ENCODE measurements around the gene CRISPLD2.
A peak's percentile ranks its signal among the peaks of the same experiment; 100 is the strongest.

Gene CRISPLD2

DNA sequence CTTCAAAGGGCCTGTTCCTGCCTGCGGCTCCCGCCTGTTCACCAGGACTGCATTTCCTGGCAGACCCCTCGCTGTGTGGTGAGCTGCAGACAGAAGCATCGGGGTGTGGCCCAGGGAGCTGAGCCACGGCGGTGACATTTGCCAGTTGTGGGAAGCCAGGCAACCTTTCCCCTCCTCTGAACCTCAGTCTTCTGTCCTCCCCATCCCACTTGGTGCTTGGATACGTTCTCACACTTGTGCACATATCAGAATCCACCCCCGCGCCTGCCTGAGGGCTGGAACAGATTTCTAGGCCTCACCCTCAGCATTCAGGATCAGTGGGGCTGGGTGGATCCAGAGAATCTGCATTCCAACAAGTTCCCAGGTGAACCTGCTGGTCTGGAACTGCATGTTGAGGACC lies 63.5 kb downstream of the CRISPLD2 start:
- DNase-seq (ENCODE audit: low read depth, low spot score): no peak

- DNase-seq (ENCODE audit: low read depth, low spot score): no peak
Measured at GRCh38 chr16:84884246-84884595, 64.4 kb downstream of the CRISPLD2 start.

DNA sequence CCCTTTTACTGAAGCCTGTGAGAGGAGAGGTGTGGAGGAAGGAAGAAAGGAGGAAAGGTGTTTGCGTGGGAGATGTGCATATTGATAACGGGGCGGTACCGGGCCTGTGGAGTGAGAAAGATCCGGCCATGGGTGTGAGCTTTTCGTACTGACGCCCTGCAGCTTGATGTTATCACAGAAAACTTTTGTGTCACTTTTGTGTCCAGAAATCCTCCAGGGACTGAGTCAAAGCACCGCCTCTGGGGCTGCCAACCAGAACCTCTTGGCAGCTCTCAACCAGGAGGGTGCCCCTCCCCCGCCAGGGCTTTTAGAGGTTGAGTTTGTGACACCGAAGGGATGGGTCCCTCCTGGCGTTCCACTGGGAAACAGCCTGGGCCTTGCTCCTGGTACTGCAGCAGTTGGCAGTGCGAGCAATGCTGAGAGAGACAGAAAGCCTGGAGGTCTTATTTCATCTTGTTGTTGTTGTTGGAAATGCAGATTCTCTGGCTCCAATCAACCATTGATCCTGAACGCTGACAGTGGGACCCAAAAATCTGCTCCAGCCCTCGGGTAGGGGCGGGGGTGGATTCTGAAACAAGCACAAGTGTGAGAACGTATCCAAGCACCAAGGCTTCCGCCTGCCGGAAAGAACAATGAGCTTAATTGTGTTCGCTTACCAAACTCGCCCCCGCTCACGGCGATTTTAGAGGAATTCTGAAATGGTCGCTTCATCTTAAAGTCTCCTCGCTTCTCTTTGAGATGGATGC lies 65.0 kb downstream of the CRISPLD2 start:
- DNase-seq (ENCODE audit: low read depth, low spot score): peak; percentile 53

- no peak for DNase-seq (ENCODE audit: low read depth, low spot score)
Measured at GRCh38 chr16:84885342-84885910, 65.6 kb downstream of the CRISPLD2 start.

DNA sequence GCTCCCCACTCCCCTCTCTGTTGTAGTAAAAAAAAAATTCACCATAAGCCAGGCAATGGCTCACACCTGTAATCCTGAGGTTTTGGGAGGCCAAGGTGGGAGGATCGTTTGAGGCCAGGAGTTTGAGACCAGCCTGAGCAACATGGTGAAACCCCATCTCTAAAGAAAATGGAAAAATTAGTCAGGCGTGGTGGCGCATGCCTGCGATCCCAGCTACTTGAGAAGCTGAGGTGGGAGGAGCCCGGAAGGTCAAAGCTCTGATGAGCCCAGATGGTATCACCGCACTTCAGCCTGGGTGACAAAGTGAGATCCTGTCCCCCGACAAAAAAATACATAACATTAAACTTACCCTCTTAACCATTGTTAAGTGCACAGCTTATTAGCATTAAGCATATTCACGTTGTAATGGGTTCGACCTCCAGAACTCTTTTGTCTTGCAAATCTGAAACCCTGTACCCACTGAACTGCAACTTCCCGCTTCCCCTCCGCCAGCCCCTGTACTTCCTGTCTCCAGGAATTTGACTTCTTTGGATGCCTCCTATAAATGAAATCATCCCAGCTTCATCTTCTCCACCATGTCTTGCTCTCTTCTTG lies 66.8 kb downstream of the CRISPLD2 start:
- no peak for DNase-seq (ENCODE audit: low read depth, low spot score)

DNA sequence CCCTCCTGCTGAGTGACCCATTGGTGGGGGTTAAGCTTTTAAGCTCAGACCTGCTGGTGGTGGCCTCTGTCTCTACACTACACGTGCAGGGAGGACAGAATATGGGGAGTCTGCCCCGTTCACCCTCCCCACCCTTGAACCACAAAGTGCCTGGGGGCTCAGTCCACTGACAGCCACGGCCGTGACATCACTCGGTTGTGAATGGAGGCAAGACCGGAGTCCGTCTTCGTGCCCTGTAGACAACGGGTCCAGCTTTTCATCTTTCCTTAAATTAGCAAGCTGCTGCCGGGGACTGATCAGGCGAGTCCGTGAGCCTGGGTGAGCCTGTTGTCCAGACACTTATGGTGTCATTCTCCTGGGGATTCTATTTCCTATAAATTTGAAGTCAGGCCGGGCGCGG lies 67.4 kb downstream of the CRISPLD2 start:
- no peak for DNase-seq (ENCODE audit: low read depth, low spot score)

- DNase-seq (ENCODE audit: low read depth, low spot score): no peak
Measured at GRCh38 chr16:84888450-84888849, 68.7 kb downstream of the CRISPLD2 start.

GRCh38 chr16:84889066-84889465 lies 69.3 kb downstream of the CRISPLD2 start:
- DNase-seq (ENCODE audit: low read depth, low spot score): no peak

- no peak for DNase-seq (ENCODE audit: low read depth, low spot score)
Measured at GRCh38 chr16:84890427-84890826, 70.6 kb downstream of the CRISPLD2 start.

- DNase-seq (ENCODE audit: low read depth, low spot score): peak; percentile 25
Measured at GRCh38 chr16:84891149-84891795, 71.5 kb downstream of the CRISPLD2 start.

- no peak for DNase-seq (ENCODE audit: low read depth, low spot score)
Measured at GRCh38 chr16:84892097-84892496, 72.3 kb downstream of the CRISPLD2 start.

DNA sequence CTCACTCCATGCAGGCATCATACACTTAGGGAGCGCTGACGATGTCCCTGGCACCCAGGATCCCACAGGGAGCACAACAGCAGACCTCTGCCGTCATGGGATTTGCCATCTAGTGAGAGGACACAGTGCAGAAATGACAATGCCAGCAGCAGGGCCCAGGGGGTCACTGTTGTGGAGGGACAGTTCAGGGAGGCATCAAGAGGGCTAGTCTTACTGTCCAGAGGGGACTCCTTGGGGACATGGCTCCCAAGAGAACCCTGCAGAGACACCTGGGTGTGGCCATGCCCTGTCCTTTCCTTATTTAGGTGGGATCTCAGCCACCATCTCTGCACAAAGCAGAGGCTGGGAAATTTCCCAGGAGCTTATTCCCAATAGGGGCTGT lies 73.7 kb downstream of the CRISPLD2 start:
- DNase-seq (ENCODE audit: low read depth, low spot score): no peak

- DNase-seq (ENCODE audit: low read depth, low spot score): no peak
Measured at GRCh38 chr16:84893849-84894599, 74.2 kb downstream of the CRISPLD2 start.

DNA sequence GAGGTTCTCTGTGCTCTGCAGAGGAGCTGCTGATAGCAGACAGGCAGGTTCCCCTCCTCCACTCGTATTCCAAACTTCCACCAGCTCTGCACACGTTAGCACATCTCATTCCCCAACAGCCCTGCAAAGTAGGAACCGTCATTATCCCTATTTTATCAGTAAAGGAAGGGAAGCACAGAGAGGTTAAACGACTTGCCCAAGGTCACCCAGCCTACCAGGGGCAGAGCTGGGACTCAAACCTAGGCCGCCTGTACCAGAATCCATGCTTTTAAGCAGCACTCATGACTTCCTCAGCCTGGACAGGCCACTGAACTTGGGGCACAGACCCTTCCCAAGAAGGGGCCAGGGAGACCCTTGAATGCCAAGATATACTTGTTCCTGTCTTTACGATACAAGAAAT lies 75.2 kb downstream of the CRISPLD2 start:
- no peak for DNase-seq (ENCODE audit: low read depth, low spot score)

DNA sequence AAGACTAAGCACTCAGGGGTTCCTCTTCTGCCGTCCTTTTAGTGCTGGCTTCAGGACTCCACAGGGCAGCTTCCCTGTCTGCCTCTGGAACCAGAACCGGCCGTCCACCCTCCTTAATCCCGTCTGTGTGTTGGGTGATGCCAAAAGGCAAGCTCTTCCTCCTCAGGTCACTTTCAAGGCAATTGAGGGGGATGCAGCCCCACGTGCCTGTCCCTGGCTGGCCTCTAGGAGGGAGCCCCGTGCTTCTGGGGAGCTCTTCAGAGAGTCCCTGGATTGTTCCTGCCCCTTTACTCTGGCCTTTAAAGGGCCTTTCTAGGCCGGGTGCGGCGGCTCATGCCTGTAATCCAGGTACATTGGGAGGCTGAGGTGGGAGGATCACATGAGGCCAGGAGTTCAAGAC lies 77.1 kb downstream of the CRISPLD2 start:
- DNase-seq (ENCODE audit: low read depth, low spot score): no peak

- no peak for DNase-seq (ENCODE audit: low read depth, low spot score)
Measured at GRCh38 chr16:84897911-84898377, 78.2 kb downstream of the CRISPLD2 start.

GRCh38 chr16:84898447-84898846 lies 78.7 kb downstream of the CRISPLD2 start:
- no peak for DNase-seq (ENCODE audit: low read depth, low spot score)

GRCh38 chr16:84899414-84899813 lies 79.6 kb downstream of the CRISPLD2 start:
- no peak for DNase-seq (ENCODE audit: low read depth, low spot score)

GRCh38 chr16:84905965-84906460 lies 86.2 kb downstream of the CRISPLD2 start:
- no peak for DNase-seq (ENCODE audit: low read depth, low spot score)

DNA sequence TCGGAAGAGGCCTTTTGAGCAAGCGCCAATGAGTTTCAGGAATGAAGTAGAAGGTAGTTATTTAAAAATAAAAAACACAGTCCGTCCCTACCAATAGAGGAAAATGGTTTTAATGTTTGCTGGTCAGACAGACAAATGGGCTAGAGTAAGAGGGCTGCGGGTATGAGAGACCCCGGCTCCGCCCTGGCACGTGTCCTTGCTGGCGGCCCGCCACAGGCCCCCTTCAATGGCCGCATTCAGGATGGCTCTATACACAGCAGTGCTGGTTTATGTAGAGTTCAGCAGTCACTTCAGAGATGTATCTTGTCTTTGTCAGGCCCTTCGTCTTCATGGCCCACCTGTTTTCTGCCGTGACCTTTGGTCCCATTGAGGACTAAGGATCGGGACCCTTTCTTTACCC lies 87.3 kb downstream of the CRISPLD2 start:
- DNase-seq (ENCODE audit: low read depth, low spot score): no peak

GRCh38 chr16:84907575-84907974 lies 87.8 kb downstream of the CRISPLD2 start:
- DNase-seq (ENCODE audit: low read depth, low spot score): peak; percentile 69

All from astrocyte of the hippocampus (primary cell).